OCI-LY7 (cell line): ENCODE results near the gene TSPYL1.

Experiments used
- CTCF ChIP-seq: fragments of 200-600 bp; sonication (generic); conservative IDR thresholded peaks from 2 replicates; pipeline ENCODE4 v1.5.1; 2014; ENCODE audit warnings: mild to moderate bottlenecking, antibody characterized with exemption, low read length, moderate library complexity, mixed read lengths
- EZH2phosphoT487 ChIP-seq: fragments of 200-600 bp; sonication (generic); IDR thresholded peaks from 2 replicates; pipeline ENCODE4 v1.6.1; 2018; ENCODE audit warnings: low read depth, borderline replicate concordance, mild to moderate bottlenecking, mixed run types, antibody characterized with exemption, low read length, moderate library complexity, mixed read lengths

- no peak for TF ChIP-seq CTCF
- no peak for TF ChIP-seq EZH2phosphoT487
These were observed 48.2 kb upstream of the TSPYL1 start for GRCh38 chr6:116327803-116328527.
